OCI-M1 (cell line): Measurements from ENCODE around the gene QSOX2.

Source experiments
- DNase-seq: peaks from one replicate; lab custom pipeline; 2025; lab: John Stamatoyannopoulos, UW

Gene QSOX2

DNA sequence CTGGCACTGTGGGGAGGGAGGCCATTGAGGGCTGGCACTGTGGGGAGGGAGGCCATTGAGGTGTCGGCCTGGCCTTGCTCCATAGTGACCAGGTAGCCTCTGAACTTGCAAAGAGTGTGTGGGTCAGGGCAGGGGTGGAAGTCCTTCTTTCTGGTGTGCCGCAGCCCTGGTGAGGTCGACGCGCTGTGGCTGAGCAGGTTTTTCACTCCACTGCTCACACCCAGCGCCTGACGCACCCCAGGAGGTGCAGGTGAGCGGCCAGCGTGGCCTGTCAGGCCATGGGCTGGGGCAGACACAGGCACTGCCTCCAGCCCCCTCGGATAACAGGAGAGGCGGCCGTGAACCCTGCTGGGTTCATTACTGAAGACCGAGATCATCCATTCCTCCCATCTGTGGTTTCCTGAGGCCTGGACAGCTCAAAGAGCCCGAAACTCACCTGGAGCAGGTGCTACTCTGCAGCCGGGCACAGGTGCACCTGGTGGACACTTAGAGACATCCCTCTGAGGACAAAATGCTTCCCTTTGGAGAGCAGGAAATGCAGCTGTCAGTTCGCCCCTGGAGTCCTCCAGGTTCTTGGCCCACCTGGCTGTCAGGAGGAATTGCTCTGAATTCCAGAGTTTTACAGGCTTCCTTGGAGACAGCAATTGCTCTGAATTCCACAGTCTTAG is 73.1 kb downstream of the QSOX2 start:
- DNase-seq = no peak

DNA sequence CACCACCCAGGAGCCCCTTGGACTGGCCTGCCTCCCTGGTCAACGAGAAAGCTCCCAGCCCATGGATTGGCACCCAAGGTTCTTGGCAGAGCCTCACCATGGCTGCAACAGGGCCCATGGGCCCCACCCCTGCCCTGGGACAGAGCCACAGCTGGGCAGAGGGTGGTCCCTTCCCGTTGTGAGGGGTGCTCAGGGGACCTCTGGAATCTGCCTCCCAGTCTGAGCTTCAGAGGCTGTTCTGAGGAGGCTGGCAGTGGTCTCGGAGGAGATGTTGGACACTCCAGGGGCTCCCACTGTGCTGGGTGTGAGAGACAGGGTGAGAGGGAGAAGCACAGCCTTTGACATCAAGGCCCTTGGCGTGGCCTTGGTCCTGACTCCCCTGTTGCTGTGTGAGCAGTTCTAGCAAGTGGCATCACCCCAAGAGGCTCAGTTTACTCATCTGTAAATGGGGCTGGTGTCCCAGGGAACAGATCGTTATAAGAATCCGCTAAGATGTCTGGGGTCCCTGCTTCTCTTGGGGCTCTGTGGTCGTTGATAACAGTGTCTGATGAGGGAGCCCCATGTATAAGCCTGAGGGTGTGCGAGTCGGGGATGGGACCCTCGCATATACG is 73.7 kb downstream of the QSOX2 start:
- DNase-seq = no peak

DNA sequence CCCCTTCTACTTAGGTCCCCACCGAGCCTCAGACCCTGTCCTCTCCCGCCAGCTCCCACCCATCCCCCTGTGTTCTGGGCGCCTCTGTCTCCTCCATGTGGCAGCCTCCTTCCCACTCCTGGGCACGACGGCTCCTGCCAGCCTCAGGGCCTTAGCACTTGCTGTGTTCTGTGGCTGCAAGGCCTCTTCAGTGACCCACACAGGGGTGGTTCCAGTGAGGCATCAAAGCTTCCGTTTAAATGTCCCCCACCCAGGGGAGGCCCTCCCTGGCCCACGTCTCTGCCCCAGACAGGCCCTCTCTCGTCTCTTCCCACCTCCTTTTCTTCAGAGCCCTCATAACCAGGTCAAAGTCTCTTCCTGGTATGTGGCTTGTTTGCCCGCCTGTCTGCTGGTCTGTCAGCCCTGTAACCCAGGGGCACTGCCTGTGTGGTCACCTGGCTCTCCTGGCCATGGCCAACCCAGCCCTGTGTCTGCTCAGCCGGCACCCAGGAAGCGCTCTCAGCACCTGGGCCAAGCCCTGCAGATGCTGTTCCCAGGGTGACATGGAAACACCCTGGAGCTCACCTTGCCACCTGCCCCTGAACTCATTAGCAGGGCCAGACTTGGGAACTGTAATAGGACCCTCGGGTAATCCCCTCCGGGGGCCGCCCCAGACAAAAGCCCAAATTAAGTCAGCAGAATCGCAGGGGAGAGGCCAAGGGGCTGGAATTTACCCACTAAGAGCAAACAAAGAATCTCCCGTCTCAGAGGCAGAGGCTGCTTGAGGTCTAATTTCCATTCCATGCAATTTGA is 74.4 kb downstream of the QSOX2 start:
- no peak for DNase-seq

DNA sequence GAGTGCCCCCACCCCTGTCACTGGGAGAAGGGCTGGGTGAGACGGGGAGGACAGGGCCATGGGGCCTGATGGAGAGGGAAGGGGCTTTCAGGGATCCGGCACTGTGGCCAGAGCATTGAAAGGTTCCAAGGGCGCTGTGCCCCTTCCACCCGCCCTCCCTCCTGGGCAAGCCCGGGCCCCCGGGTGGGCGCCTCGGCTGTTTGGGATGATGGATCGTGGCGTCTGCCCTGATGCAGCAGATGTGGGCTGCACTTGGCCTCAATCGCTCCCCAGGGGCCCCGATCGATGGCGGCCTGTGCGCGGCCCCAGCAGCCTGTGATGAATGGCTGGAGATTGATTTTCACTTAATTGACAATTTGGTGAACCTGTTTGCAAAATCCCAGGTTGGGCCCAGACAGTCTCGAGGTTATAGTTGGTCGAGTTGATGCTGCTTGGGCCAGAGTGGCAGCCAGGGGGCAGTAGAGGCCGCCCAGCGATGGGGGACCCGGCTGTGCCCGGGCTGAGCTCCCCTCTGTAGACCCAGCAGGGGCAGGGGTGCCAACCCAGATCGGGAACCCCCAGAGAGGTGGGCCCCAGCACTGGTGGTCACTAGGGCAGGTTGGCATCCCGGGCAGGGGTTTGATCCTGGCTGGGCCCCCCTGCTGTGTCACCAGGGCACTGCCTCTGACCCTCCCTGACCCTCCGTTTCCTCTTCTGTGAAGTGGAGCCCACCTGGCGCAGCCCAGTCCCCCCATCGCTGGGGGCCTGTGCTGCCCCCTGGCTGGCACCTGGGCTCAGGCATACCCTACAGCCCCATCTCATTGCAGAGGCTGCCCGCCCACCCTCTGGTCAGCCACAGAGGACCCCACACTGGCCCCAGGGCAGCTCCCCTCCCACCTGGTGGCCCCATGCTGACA is 75.4 kb downstream of the QSOX2 start:
- peak; percentile 46 for DNase-seq

DNA sequence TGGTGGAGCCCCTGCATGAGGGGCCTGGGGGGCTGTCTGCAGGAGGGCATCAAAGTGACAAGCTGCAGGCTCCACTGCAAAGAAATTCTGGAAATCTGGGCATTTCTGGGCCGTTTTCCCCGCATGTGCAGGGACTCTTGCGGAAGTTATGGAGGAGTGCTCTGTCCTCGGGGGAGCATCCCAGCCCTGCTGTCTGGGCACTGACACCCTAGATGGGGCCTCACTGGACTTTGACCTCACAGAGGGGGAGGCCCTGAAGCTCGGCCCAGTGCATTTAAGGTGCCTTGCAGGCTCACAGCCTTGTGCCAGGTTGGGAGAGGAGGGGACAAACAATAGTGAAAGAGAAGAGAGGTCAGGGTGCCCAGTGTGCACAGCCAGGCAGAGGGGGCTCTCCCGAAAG is 76.1 kb downstream of the QSOX2 start:
- DNase-seq = no peak

DNA sequence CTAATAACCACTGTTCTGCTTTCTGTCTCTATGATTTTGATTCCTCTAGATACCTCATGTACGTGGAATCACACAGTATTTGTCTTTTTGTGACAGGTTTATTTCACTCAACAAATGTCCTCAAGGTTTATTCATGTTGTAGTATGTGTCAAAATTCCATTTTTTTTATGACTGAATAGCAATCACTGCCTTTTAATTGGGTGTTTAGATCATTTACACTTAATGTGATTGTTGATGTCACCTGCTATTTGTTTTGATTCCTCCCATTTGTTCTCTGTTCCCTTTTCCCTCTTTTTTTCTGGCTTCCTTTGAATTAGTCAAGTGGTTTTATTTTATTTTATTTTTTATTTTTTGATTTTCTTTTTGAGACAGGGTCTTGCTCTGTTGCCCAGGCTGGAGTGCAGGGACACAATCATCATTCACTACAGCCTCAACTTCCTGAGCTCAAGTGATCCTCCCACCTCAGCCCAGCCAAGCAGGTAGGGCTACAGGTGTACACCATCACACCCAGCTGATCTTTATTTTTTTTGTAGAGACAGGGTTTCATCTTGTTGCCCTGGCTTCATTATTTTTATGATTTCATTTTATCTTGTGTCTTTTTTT is 82.3 kb downstream of the QSOX2 start:
- no peak for DNase-seq

DNA sequence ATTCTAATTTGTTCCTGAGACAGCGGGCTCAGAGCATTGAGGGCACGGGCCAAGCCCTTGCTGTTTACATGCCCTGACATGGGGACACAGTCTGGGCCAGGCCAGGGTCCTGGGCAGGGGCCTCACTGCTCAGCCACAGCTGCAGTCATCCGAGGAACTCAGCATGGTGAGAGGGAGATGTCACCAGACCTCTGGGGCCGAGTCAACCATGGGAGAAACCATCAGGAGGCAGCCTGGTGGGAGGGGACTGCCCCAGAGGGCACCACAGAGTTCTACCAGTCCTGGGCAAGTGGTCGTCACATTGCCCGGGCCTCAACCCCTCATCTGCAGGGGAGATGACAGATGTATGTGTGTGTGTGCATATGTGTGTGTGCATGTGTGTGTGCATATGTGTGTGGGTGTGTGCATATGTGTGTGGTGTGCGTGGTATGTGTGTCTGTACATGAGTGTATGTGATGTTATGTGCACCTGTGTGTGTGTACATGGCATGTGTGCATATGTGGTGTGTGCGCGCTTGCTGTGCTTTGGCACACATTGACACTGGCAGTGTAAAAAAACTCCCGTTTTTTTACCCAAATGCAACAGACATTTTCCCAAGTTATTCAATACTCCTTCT is 84.5 kb downstream of the QSOX2 start:
- DNase-seq = no peak

DNA sequence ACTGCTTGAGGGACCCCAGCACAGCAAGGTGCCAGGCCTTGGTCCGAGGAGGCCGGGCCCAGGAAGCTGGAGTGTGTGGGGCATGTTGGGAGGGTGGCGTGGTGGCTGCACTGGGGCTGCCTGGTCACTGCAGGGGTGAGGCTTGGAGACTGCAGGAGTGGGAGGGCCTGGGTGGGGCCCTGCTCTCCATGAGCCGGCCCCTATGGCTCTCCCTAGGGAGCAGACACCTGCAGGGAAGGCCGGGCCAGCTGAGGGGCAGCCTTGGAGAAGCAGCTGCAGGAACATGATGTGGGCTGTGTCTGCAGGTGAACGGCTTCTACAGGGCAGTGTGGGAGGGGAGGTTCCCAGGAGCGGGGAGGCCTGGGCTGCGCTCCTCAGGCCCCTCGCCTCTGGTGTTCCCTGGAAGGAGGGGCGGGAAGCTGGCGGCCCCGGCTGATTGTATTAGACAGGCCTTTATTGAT is 85.2 kb downstream of the QSOX2 start:
- no peak for DNase-seq

DNA sequence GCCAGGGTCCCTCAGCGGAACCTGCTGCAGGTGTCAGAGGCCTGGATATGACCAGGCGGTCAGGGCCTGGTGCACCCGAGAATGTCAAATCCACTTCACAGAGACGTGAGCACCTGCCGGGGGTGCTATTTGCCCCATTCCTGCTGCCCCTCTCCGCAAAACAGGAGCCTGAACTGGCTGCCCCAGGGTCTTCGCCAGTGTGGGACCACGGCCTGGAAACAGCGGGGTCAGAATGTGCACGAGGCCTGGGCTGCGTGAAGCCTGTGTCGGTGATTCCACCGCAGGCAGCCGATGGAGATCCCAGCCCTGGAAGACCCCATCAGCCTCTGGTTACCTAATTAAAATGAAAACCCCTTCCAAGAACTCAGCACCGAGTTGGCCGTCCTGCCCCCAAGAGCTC is 85.8 kb downstream of the QSOX2 start:
- no peak for DNase-seq

DNA sequence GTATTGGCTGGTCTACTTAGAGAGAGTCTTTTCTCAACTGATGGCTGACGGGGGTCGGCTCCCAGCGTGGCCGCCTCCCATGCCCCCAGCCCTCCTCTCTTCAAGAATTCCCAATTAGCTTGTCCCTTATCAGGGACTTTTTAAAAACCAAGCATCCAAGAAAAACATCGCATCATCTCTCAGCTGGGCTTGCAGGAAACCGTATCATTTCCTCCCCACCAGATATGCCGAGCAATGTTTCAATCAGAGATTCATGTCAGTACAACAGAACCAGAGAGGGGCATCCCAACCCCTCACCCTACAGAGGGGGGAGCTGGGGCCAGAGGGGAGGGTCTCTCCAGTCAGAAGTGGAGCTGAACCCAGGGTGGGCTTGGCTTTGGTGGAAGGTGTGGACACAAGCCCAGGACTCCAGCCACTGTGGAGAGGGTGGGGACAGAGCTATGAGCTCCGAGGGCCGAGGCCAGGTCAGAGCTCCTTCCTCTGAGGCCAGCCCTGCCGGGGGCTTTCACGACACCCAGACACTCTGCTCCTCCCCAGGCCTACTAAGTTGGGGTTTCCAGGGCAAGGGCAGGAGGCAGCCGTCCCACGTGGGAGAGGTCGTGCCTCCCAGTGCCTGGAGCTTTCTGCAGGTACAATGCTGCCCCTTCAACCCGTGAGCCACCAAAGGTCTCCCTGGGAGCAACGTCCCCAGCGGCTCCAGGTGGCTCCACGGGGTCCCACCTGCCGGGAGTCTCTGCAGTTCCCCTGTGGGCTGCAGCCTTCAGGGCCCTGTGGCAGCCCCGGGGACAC is 87.9 kb downstream of the QSOX2 start:
- DNase-seq = no peak
